Mucosa of descending colon (tissue), 3 donors: ENCODE measurements around the gene CELF4. TPM values are rescaled to one million over a fixed set of nuclear protein-coding genes. Genes with fewer than 3 reads are reported as not detected.

ENCODE experiments used
- ATAC-seq: fragments of 200-7000 bp; cut with Tn5 transposase; one replicate; pipeline ENCODE4 v1.9.1; 2020; ENCODE audit warnings: mild to moderate bottlenecking, moderate library complexity
- DNase-seq, 3 donors: peaks; one replicate each; pipeline ENCODE4 v3.0.0-alpha.2; 2020
- H3K36me3 ChIP-seq: fragments of 200-600 bp; one replicate; pipeline ENCODE4 v1.8.0; 2021; ENCODE audit warnings: low read depth, mild to moderate bottlenecking
- H3K4me1 ChIP-seq: fragments of 200-600 bp; one replicate; pipeline ENCODE4 v1.8.0; 2021; ENCODE audit warnings: low read depth, mild to moderate bottlenecking
- H3K4me3 ChIP-seq: fragments of 200-600 bp; one replicate; pipeline ENCODE4 v1.8.0; 2021; ENCODE audit warnings: mild to moderate bottlenecking
- H3K9me3 ChIP-seq: fragments of 200-600 bp; one replicate; pipeline ENCODE4 v1.8.0; 2021; ENCODE audit warnings: mild to moderate bottlenecking
- intact Hi-C, 2 donors: fragments of 100-400 bp; cut with DNase I in 1 of 2; cut with micrococcal nuclease in 1 of 2; formaldehyde crosslinking; loops; one replicate each; pipeline versions ENCODE4 v1.11.0 to v1.11.1; 2022; cut with DNase I, micrococcal nuclease
- total RNA-seq, 3 donors: library from RNA; stranded (reverse); fragmentation: NEBNext Ultra II Directional in 2 of 3; extraction: Animal tissue kit (Norgen Biotek cat#: 25700) in 2 of 3; gene quantifications; one replicate each; pipeline versions ENCODE4 v1.2.1 to v1.2.4, GENCODE V29; 2021 to 2023
- TF ChIP-seq, protein P1 (sequence below): fragments of 200-600 bp; IDR thresholded peaks from one replicate; pipeline ENCODE4 v1.8.0; 2022; ENCODE audit warnings: antibody characterized with exemption, mild to moderate bottlenecking
- donor health status: DM: no; HTN: no; CAD: no; lungs with moderate emphysema.
- donor health status: DM: no; HTN: no; CAD: no.
- donor health status: DM: no; HTN: yes; CAD: no.

The CELF4 gene
- total RNA-seq, 3 donors from 2014 or later: 0.32 to 4.4 (median 0.72) TPM

DNA sequence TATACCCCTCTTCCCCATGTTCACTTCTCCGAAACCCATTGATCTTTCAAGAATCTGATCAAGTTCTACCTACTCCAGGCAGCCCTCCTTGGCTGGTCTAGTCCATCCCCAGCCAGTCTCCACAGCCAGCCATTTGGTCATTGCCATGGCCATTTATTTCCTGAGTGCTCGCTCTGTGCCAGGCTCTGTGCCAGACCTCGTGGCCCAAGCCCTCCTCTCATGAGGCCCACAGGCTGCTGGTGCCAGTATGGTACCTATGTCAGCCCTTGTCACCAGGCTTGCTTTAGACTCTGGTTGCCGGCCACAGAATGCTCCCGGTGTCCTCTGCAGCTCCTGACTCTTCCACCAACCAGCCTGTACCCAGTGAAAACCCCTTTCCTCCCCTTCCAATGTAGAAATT, 78.8 kb downstream of the CELF4 start:
- intact Hi-C loops: no loop called here

DNA sequence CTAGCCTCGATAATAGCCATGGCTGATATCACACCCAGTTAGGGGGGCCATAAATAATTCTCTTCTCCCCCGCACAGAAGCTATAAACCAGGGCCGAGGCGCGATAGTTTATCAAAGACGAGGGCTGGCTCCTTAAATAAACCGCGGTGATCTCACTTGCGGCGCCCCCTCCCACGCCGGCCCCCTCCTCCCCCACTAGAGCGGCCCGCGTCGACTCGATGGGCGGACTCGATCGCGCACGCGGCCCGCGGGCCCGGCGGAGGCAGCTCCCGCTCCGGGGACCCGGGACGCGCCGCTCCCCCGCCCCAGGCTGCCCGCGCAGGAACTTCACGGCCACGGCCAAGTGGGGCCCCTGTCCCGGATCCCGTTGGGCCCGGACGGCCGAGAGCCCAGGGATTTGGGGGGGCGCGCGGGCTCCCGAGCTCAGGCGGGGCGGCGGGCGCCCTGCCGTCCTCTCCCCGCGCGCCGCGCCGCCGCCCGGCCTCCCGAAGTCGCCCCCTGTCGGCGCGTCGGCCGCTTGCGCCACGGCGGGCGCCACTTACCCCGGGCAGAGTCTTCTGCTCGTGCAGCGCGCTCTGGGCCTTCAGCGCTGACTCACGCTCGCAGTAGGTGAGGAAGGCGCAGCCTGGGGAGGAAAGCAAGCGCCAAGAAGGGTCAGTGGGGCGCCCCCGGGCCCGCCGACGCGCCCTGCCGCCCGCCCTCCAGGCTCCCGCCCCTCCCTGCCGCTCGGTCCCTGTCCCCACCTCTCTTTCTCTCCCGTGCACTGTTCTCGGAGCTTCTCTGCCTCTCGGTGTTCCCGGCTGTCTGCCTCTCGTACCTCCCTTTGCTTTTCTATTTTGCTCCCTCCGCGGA, 80.4 kb downstream of the CELF4 start:
- TF ChIP-seq, protein P1, sequence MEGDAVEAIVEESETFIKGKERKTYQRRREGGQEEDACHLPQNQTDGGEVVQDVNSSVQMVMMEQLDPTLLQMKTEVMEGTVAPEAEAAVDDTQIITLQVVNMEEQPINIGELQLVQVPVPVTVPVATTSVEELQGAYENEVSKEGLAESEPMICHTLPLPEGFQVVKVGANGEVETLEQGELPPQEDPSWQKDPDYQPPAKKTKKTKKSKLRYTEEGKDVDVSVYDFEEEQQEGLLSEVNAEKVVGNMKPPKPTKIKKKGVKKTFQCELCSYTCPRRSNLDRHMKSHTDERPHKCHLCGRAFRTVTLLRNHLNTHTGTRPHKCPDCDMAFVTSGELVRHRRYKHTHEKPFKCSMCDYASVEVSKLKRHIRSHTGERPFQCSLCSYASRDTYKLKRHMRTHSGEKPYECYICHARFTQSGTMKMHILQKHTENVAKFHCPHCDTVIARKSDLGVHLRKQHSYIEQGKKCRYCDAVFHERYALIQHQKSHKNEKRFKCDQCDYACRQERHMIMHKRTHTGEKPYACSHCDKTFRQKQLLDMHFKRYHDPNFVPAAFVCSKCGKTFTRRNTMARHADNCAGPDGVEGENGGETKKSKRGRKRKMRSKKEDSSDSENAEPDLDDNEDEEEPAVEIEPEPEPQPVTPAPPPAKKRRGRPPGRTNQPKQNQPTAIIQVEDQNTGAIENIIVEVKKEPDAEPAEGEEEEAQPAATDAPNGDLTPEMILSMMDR: peak; percentile 21
- Histone ChIP-seq H3K4me1 (no peaks in the 10 kb centered on the region), H3K4me3 (no peak overlapping the region), H3K36me3 (no peaks in the 10 kb centered on the region), H3K9me3 (no peaks in the 10 kb centered on the region)
- ATAC-seq (peak; percentile 73), DNase-seq (peak in 2 of 3 donors; percentile 14 to 34)
- intact Hi-C loops: no loop called here

More for the DNA sequence above, 78.8 kb downstream of the CELF4 start:
- ATAC-seq (no peak), DNase-seq (no peak)
- H3K36me3 ChIP-seq: no peaks in the 10 kb centered on the region
- H3K4me3 ChIP-seq: no peak overlapping the region
- H3K9me3 ChIP-seq: no peaks in the 10 kb centered on the region
- TF ChIP-seq, protein P1: no peak
- H3K4me1 ChIP-seq: no peaks in the 10 kb centered on the region

GRCh38 chr18:37483984-37484819, 81.4 kb downstream of the CELF4 start:
- intact Hi-C loops: no loop called here
- H3K4me1 ChIP-seq: no peaks in the 10 kb centered on the region
- H3K9me3 ChIP-seq: no peaks in the 10 kb centered on the region
- ATAC-seq (no peak), DNase-seq (no peak)
- H3K4me3 ChIP-seq: no peak overlapping the region
- H3K36me3 ChIP-seq: no peaks in the 10 kb centered on the region
- TF ChIP-seq, protein P1: no peak

GRCh38 chr18:37483221-37483971, 82.2 kb downstream of the CELF4 start:
- Histone ChIP-seq H3K9me3 (no peaks in the 10 kb centered on the region), H3K4me1 (no peaks in the 10 kb centered on the region), H3K4me3 (no peak overlapping the region), H3K36me3 (no peaks in the 10 kb centered on the region)
- TF ChIP-seq, protein P1: no peak
- intact Hi-C loops: no loop called here
- ATAC-seq: no peak
- DNase-seq: peak in 1 of 3 donors; percentile 29

DNA sequence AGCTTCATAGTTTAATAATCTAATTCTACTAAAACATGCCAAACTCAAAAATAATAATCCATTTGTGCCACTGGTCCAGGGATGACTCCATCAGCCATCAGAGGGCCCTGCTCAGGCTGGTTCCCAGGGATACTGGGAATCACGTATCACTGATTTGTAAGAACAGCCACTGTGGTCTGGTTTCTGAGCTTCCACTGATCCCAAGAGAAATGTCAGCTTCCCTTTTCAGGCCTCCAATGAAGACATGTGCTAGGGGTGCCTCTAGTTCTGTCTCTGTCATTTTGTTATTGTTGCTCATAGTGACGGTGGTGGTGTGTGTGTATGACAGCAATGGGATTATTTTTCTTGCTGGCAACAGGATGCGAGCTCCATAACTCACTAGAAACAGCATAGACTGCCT, 83.2 kb downstream of the CELF4 start:
- no peak overlapping the region for H3K4me3 ChIP-seq
- H3K4me1 ChIP-seq: no peaks in the 10 kb centered on the region
- DNase-seq (no peak), ATAC-seq (no peak)
- no peaks in the 10 kb centered on the region for H3K9me3 ChIP-seq
- no peaks in the 10 kb centered on the region for H3K36me3 ChIP-seq
- intact Hi-C loops: no loop called here
- TF ChIP-seq, protein P1: no peak
